Measurements from ENCODE around the gene SLC35F6. TPM values are rescaled to one million over a fixed set of nuclear protein-coding genes. Genes with fewer than 3 reads are reported as not detected.

Gene SLC35F6
- total and polyA plus RNA-seq, 9 donors = 11.1 to 53.5 (median 26.8) TPM

- WGBS, 3 donors = 7 to 14% (median 8%) methylated on average over 3 of the region's 3 CpGs
- intact Hi-C loops (cut with DNase I) = no loop called here
- no peaks in the 10 kb centered on the region for H3K9me3 ChIP-seq
- no peak for DNase-seq
- H3K4me1 ChIP-seq (ENCODE audit: insufficient read depth) = peaks cover 9% of the 10 kb centered on the region
- no peaks in the 10 kb centered on the region for H3K36me3 ChIP-seq
- TF ChIP-seq POLR2A (IDR thresholded peaks at IDR 0.05) = no peak
- TF ChIP-seq CTCF (IDR thresholded peaks at IDR 0.05) = no peak
- no peak for TF ChIP-seq EP300 (IDR thresholded peaks at IDR 0.05)
- peak overlapping the region; percentile 71 for H3K4me3 ChIP-seq
- H3K27me3 ChIP-seq = no peaks in the 10 kb centered on the region
- H3K27ac ChIP-seq = peak overlapping the region; percentile 69 to 81
These were observed 822 bp downstream of the SLC35F6 start for GRCh38 chr2:26764906-26765305.

GRCh38 chr2:26765475-26766200 is 1.6 kb downstream of the SLC35F6 start:
- H3K36me3 ChIP-seq = no peaks in the 10 kb centered on the region
- no peak overlapping the region for H3K27ac ChIP-seq
- whole genome bisulfite sequencing, 3 donors = 84 to 87% (median 85%) methylated on average over 10 of the region's 10 CpGs
- no peak for TF ChIP-seq POLR2A (IDR thresholded peaks at IDR 0.05)
- no peak for TF ChIP-seq CTCF (IDR thresholded peaks at IDR 0.05)
- no peak for TF ChIP-seq EP300 (IDR thresholded peaks at IDR 0.05)
- H3K4me3 ChIP-seq = no peak overlapping the region
- H3K9me3 ChIP-seq = no peaks in the 10 kb centered on the region
- peaks cover 10% of the 10 kb centered on the region for H3K4me1 ChIP-seq (ENCODE audit: insufficient read depth)
- DNase-seq = no peak
- intact Hi-C loops (cut with DNase I) = no loop called here
- no peaks in the 10 kb centered on the region for H3K27me3 ChIP-seq

GRCh38 chr2:26767129-26767528 is 3.0 kb downstream of the SLC35F6 start:
- TF ChIP-seq POLR2A (IDR thresholded peaks at IDR 0.05) (no peak), CTCF (IDR thresholded peaks at IDR 0.05) (no peak), EP300 (IDR thresholded peaks at IDR 0.05) (no peak)
- Histone ChIP-seq H3K36me3 (no peaks in the 10 kb centered on the region), H3K27me3 (no peaks in the 10 kb centered on the region), H3K9me3 (no peaks in the 10 kb centered on the region), H3K27ac (no peak overlapping the region), H3K4me1 (ENCODE audit: insufficient read depth) (peaks cover 23% of the 10 kb centered on the region), H3K4me3 (no peak overlapping the region)
- WGBS, 3 donors = 74 to 82% (median 75%) methylated on average over 5 of the region's 5 CpGs
- intact Hi-C loops (cut with DNase I) = no loop called here
- no peak for DNase-seq

GRCh38 chr2:26767894-26768487 is 3.9 kb downstream of the SLC35F6 start:
- no peak for TF ChIP-seq EP300 (IDR thresholded peaks at IDR 0.05)
- no peak for TF ChIP-seq POLR2A (IDR thresholded peaks at IDR 0.05)
- no peak for TF ChIP-seq CTCF (IDR thresholded peaks at IDR 0.05)
- no peak overlapping the region for H3K27ac ChIP-seq
- 92 to 97% (median 94%) methylated on average over 5 of the region's 5 CpGs for WGBS, 3 donors
- intact Hi-C loops (cut with DNase I) = no loop called here
- no peaks in the 10 kb centered on the region for H3K36me3 ChIP-seq
- no peak overlapping the region for H3K4me3 ChIP-seq
- H3K27me3 ChIP-seq = no peaks in the 10 kb centered on the region
- DNase-seq = no peak
- no peaks in the 10 kb centered on the region for H3K9me3 ChIP-seq
- peaks cover 32% of the 10 kb centered on the region for H3K4me1 ChIP-seq (ENCODE audit: insufficient read depth)

Data from ovary (tissue), 9 donors.